ENCODE measurements around the gene NKX2-3. TPM values are rescaled to one million over a fixed set of nuclear protein-coding genes. Genes with fewer than 3 reads are reported as not detected.
A peak's percentile ranks its signal among the peaks of the same experiment; 100 is the strongest.

The NKX2-3 gene
- total RNA-seq, 4 donors from 2014 or later: not detected

DNA sequence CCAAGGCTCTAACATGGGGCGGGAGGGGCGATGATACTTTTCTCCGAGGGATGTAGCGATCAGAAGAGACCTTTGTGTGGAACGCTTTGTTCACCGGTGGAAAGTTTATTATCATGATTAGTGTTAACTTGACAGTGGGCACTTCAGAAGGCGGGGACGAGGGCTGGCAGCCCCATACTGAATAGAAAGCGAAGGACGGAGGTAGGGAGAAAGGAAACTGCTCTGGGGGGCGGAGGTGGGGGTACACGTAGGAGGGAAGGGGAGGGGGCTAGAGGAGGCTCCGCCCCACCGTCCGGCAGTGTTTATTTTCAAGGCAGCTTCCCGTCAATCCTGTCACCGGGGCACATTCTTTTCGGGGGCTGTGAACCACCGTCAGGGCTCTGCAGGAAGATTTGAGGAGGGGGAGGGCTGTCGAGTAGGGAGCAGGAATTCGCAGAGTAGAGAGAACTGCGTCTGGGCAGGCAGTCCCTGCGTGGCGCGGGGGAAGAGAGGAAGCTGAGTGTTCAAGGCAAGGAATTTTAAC lies 9.4 kb upstream of the NKX2-3 start:
- Histone ChIP-seq H3K27me3 (peaks cover 94 to 99% (median 99%) of the 10 kb centered on the region in 3 donors), H3K4me3 (peak overlapping the region in 1 of 4 donors; percentile 17), H3K4me1 (peaks cover 8 to 14% of the 10 kb centered on the region in 2 donors), H3K27ac (no peak overlapping the region), H3K9me3 (no peaks in the 10 kb centered on the region), H3K36me3 (no peaks in the 10 kb centered on the region)
- in situ Hi-C loops (cut with MboI; ENCODE audit: low sequenced_read_pairs in 4 of 4) (no loop called here), intact Hi-C loops (cut with DNase I; ENCODE audit: low total_unique reads) (no loop called here)
- ATAC-seq (no peak), DNase-seq (no peak)
- TF ChIP-seq, protein P1, sequence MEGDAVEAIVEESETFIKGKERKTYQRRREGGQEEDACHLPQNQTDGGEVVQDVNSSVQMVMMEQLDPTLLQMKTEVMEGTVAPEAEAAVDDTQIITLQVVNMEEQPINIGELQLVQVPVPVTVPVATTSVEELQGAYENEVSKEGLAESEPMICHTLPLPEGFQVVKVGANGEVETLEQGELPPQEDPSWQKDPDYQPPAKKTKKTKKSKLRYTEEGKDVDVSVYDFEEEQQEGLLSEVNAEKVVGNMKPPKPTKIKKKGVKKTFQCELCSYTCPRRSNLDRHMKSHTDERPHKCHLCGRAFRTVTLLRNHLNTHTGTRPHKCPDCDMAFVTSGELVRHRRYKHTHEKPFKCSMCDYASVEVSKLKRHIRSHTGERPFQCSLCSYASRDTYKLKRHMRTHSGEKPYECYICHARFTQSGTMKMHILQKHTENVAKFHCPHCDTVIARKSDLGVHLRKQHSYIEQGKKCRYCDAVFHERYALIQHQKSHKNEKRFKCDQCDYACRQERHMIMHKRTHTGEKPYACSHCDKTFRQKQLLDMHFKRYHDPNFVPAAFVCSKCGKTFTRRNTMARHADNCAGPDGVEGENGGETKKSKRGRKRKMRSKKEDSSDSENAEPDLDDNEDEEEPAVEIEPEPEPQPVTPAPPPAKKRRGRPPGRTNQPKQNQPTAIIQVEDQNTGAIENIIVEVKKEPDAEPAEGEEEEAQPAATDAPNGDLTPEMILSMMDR (IDR thresholded peaks at IDR 0.05 in 4 of 5, conservative IDR thresholded peaks at IDR 0.05 in 1 of 5): no peak
- no peak for TF ChIP-seq POLR2A (IDR thresholded peaks at IDR 0.05)

DNA sequence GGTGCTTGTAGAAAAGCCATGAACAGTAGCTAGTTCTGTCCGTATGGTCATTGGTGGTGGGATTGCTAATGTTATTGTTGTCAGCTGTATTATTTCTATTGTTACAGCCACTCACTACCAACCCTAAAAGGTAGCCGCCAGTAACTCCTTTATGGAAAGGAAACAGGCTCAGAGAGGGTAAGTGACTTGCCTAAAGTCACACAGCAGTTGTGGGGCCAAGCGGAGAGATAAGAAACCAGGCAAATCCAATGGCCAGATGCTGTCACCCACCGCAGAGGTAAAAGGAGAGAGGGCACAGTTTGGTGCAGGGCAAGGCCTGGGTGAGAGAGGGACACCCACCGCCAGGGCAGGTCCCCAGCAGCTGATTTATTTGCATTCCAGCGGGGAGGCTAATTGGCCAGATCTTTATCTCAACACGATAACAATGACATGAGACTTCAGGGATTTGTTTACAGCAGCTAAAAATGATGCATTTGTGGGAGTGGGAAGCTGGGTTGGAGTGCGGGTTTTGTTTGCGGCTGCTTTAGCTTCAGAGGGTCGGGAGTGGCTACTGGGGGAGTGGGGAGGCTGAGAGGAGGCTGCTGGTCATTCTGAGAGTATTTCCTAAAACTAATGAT lies 8.6 kb upstream of the NKX2-3 start:
- Histone ChIP-seq H3K27me3 (peaks cover 97 to 100% (median 99%) of the 10 kb centered on the region in 3 donors), H3K27ac (no peak overlapping the region), H3K36me3 (no peaks in the 10 kb centered on the region), H3K4me1 (peaks cover 8 to 14% of the 10 kb centered on the region in 2 donors), H3K4me3 (no peak overlapping the region), H3K9me3 (no peaks in the 10 kb centered on the region)
- ATAC-seq (no peak), DNase-seq (no peak)
- in situ Hi-C loops (cut with MboI; ENCODE audit: low sequenced_read_pairs in 4 of 4): no loop called here
- no peak for TF ChIP-seq POLR2A (IDR thresholded peaks at IDR 0.05)
- TF ChIP-seq, protein P1 (IDR thresholded peaks at IDR 0.05 in 4 of 5, conservative IDR thresholded peaks at IDR 0.05 in 1 of 5): no peak
- intact Hi-C loops (cut with DNase I; ENCODE audit: low total_unique reads): no loop called here

DNA sequence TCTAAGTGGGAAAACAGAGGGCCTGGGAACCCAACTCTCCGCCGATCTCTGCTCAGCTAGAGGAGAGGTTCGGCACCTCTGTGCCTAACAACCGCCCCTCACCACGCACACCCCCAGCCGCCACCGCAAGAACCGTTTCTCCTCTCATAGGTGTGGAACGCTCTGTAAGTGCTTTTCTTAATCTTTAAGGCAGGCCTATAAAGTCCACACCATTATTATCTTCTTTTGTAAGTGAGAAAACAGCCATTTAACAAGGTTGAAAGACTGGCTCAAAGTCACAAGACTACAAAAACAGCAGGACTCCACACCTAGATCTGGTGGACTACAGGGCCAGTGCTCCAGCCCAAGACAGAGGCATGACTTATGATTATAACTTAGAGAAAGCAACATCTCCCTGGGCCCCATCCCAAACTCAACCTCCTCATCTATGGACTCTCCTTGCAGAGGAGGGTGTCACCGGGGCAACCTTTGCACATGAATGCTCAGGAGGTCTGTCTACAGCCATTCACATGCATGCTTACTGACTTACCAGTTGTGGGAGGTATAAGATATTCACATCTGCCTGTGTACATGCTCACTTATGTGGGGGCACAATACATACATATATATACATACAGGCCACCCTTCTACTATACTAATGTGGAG lies 7.9 kb upstream of the NKX2-3 start:
- no peaks in the 10 kb centered on the region for H3K9me3 ChIP-seq
- DNase-seq (no peak), ATAC-seq (no peak)
- peaks cover 97 to 100% (median 99%) of the 10 kb centered on the region in 3 donors for H3K27me3 ChIP-seq
- in situ Hi-C loops (cut with MboI; ENCODE audit: low sequenced_read_pairs in 4 of 4) (no loop called here), intact Hi-C loops (cut with DNase I; ENCODE audit: low total_unique reads) (no loop called here)
- TF ChIP-seq, protein P1 (IDR thresholded peaks at IDR 0.05 in 4 of 5, conservative IDR thresholded peaks at IDR 0.05 in 1 of 5): no peak
- TF ChIP-seq POLR2A (IDR thresholded peaks at IDR 0.05): no peak
- no peaks in the 10 kb centered on the region for H3K36me3 ChIP-seq
- H3K4me3 ChIP-seq: no peak overlapping the region
- H3K4me1 ChIP-seq: peaks cover 8 to 14% of the 10 kb centered on the region in 2 donors
- no peak overlapping the region for H3K27ac ChIP-seq

DNA sequence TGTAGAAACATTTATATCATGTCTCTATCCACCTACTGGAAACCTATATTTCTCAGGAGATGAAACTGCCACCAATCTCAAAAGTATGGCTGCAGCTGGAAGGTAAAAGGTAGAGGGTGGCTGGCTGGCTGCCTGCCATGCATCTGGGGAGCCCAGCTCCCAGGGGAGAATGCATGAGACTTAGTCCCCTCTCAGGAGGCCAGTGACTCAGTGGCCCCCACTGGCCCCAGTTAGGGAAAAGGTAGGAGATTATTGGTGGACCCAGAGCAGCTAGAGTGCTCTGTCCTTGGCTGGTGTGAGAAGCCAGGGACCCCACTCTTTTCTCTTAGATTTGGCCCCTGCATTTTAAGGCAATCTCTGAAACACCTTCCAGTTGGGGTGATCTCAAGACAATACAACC lies 6.8 kb upstream of the NKX2-3 start:
- DNase-seq (no peak), ATAC-seq (no peak)
- intact Hi-C loops (cut with DNase I; ENCODE audit: low total_unique reads): no loop called here
- Histone ChIP-seq H3K36me3 (no peaks in the 10 kb centered on the region), H3K27ac (no peak overlapping the region), H3K4me1 (peaks cover 2 to 4% of the 10 kb centered on the region in 2 donors), H3K27me3 (peaks cover 97 to 100% (median 99%) of the 10 kb centered on the region in 3 donors), H3K4me3 (no peak overlapping the region), H3K9me3 (no peaks in the 10 kb centered on the region)
- in situ Hi-C loops (cut with MboI; ENCODE audit: low sequenced_read_pairs in 4 of 4): no loop called here
- TF ChIP-seq, protein P1 (IDR thresholded peaks at IDR 0.05 in 4 of 5, conservative IDR thresholded peaks at IDR 0.05 in 1 of 5): no peak
- no peak for TF ChIP-seq POLR2A (IDR thresholded peaks at IDR 0.05)
